GM21825 (cell line): ENCODE measurements around the gene ANKRD35.
A peak's percentile ranks its signal among the peaks of the same experiment; 100 is the strongest.
"Not testable (repeated sequence)": the region's sequence is repeated elsewhere in the genome, so short reads cannot be mapped to it uniquely, and the experiment has no call there.

Source experiments
- ATAC-seq: cut with Tn5 transposase; IDR thresholded peaks from one replicate; pipeline ENCODE4 v1.9.1; 2021; ENCODE audit warnings: mild to moderate bottlenecking, moderate library complexity; ENCODE audit not compliant: unreplicated experiment

The ANKRD35 gene

GRCh38 chr1:145885738-145886287 is at the start of gene ANKRD35:
Gene ANKRD35, minus strand, starts transcription at chr1:145885866. Its CDS starts 108 bp downstream, at chr1:145885758.
- ATAC-seq: peak; percentile 97

- ATAC-seq: not testable (repeated sequence)
Observed at GRCh38 chr1:145932522-145933009, 46.9 kb upstream of the ANKRD35 start.

GRCh38 chr1:145927916-145928643 is 42.4 kb upstream of the ANKRD35 start:
- ATAC-seq: no peak

GRCh38 chr1:145927063-145927886 is 41.6 kb upstream of the ANKRD35 start, which contains the start of gene RBM8A:
Gene RBM8A, minus strand, starts transcription at chr1:145927484. Its CDS starts 58 bp downstream, at chr1:145927426.
- peak; percentile 91 for ATAC-seq

GRCh38 chr1:145926686-145927062 is 41.0 kb upstream of the ANKRD35 start:
- ATAC-seq: peak; percentile 5

GRCh38 chr1:145922266-145922665 is 36.6 kb upstream of the ANKRD35 start:
- no peak for ATAC-seq

- ATAC-seq: not testable (repeated sequence)
Observed at GRCh38 chr1:145920297-145920696, 34.6 kb upstream of the ANKRD35 start.

GRCh38 chr1:145918992-145919939 is 33.6 kb upstream of the ANKRD35 start:
- ATAC-seq: peak; percentile 19

GRCh38 chr1:145918144-145918991 is 32.7 kb upstream of the ANKRD35 start, which contains the start of gene PEX11B:
Gene PEX11B, minus strand, starts transcription at chr1:145918717. Its CDS starts 29 bp downstream, at chr1:145918688.
- peak; percentile 83 for ATAC-seq

- ATAC-seq: no peak
Observed at GRCh38 chr1:145917595-145917994, 31.9 kb upstream of the ANKRD35 start.

GRCh38 chr1:145916745-145917144 is 31.1 kb upstream of the ANKRD35 start:
- ATAC-seq: no peak

GRCh38 chr1:145912128-145912641 is 26.5 kb upstream of the ANKRD35 start:
- ATAC-seq: no peak

- no peak for ATAC-seq
Observed at GRCh38 chr1:145908653-145909052, 23.0 kb upstream of the ANKRD35 start.

GRCh38 chr1:145906954-145907753 is 21.5 kb upstream of the ANKRD35 start:
- ATAC-seq: no peak

- no peak for ATAC-seq
Observed at GRCh38 chr1:145901312-145902021, 15.8 kb upstream of the ANKRD35 start.

- no peak for ATAC-seq
Observed at GRCh38 chr1:145898756-145899155, 13.1 kb upstream of the ANKRD35 start.

- no peak for ATAC-seq
Observed at GRCh38 chr1:145897969-145898368, 12.3 kb upstream of the ANKRD35 start.

- ATAC-seq: no peak
Observed at GRCh38 chr1:145895471-145895870, 9.8 kb upstream of the ANKRD35 start.
